Esophagus muscularis mucosa (tissue), 4 donors: Measurements from ENCODE around the gene LDHA. TPM values are rescaled to one million over a fixed set of nuclear protein-coding genes. Genes with fewer than 3 reads are reported as not detected.

Source experiments
- DNase-seq: peaks from one replicate; pipeline ENCODE4 v3.0.0-alpha.2; 2017; ENCODE audit errors: extremely low spot score
- H3K27ac ChIP-seq, 4 donors: fragments of 200-600 bp; sonication (generic); replicated peaks in 1 of 4; 1 replicate in 3 of 4; 2 replicates in 1 of 4; pipeline ENCODE4 v1.5.1; 2016 to 2019; ENCODE audit warnings: mild to moderate bottlenecking in 1 of 4
- H3K27me3 ChIP-seq, 4 donors: fragments of 200-600 bp; sonication (generic); one replicate each; pipeline versions ENCODE4 v1.5.1 to v1.6.0; 2016 to 2019
- H3K36me3 ChIP-seq, 4 donors: fragments of 200-600 bp; sonication (generic); one replicate each; pipeline ENCODE4 v1.5.1; 2016 to 2019
- H3K4me1 ChIP-seq, 4 donors: fragments of 200-600 bp; sonication (generic); one replicate each; pipeline ENCODE4 v1.5.1; 2016 to 2019
- H3K4me3 ChIP-seq, 4 donors: fragments of 200-600 bp; sonication (generic); 1 replicate in 2 of 4; 2 replicates in 2 of 4; pipeline ENCODE4 v1.5.1; 2016 to 2019; ENCODE audit warnings: mild to moderate bottlenecking in 4 of 4, moderate library complexity in 1 of 4
- H3K9me3 ChIP-seq, 4 donors: fragments of 200-600 bp; sonication (generic); 1 replicate in 3 of 4; 2 replicates in 1 of 4; pipeline ENCODE4 v1.5.1; 2016 to 2019
- EP300 ChIP-seq: sonication (generic); formaldehyde crosslinking; IDR thresholded peaks from one replicate; pipeline ENCODE4 v1.6.1; 2017; ENCODE audit warnings: antibody characterized with exemption
- POLR2A ChIP-seq: fragments of 450-650 bp; IDR thresholded peaks from one replicate; pipeline ENCODE4 v1.6.1; 2017; ENCODE audit warnings: antibody characterized with exemption, moderate library complexity, mild to moderate bottlenecking, low read depth
- POLR2AphosphoS5 ChIP-seq, 2 donors: sonication (generic); formaldehyde crosslinking; IDR thresholded peaks; one replicate each; pipeline ENCODE4 v1.6.1; 2017; ENCODE audit warnings: antibody characterized with exemption in 2 of 2
- WGBS: methylation state at CpG from one replicate; pipeline ENCODE4 v1.1.5; 2018; 5-methylcytosine and 5-hydroxymethylcytosine counted together
- intact Hi-C: fragments of 100-400 bp; cut with DNase I; formaldehyde crosslinking; loops from one replicate; pipeline ENCODE4 v1.15.1; 2023
- small RNA-seq, 3 donors: library from RNA; depleted of rRNA; stranded (forward); fragments of <200 nt; gene quantifications; one replicate each; pipeline ENCODE3, GENCODE V24; 2016
- total RNA-seq, 4 donors: library from RNA; depleted of rRNA; stranded (reverse); fragments of >200 nt; gene quantifications; one replicate each; pipeline versions ENCODE4 v1.1.0 to v1.2.1, GENCODE V29; 2016
- TF ChIP-seq, protein P1 (sequence below), 3 experiments: fragments of 200-600 bp in 2 of 3; fragments of 450-650 bp in 1 of 3; sonication (generic) in 2 of 3; IDR thresholded peaks; one replicate each; pipeline ENCODE4 v1.5.1; 2017 to 2019; ENCODE audit warnings: antibody characterized with exemption in 3 of 3, mild to moderate bottlenecking in 2 of 3, moderate library complexity in 1 of 3

LDHA gene
- total RNA-seq, 4 donors from 2014 or later = 399 to 523 (median 446) TPM

DNA sequence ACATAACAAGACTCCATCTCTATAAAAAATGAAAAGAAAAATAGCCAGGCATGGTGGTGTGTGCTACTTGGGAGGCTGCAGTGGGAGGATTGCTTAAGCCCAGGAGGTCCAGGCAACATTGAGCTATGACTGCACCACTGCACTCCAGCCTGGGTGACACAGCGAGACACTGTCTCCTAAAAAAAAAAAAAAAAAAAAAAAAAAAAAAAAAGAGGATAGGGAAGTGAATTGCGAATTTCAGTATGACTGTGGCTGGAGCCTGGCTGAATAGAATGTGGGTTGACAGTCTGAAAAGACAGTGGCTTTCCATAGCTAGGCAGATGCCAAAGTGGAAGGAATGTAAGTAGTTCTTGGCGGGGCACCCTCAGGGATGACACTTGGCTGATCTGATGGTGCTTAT lies 54.9 kb downstream of the LDHA start:
- no peaks in the 10 kb centered on the region for H3K4me1 ChIP-seq
- no peaks in the 10 kb centered on the region for H3K27me3 ChIP-seq
- intact Hi-C loops = no loop called here
- no peak overlapping the region for H3K4me3 ChIP-seq
- no peak overlapping the region for H3K27ac ChIP-seq
- no peaks in the 10 kb centered on the region for H3K36me3 ChIP-seq
- DNase-seq = no peak
- H3K9me3 ChIP-seq = no peaks in the 10 kb centered on the region
- WGBS = 91% methylated on average over 3 of the region's 3 CpGs
- TF ChIP-seq, protein P1, sequence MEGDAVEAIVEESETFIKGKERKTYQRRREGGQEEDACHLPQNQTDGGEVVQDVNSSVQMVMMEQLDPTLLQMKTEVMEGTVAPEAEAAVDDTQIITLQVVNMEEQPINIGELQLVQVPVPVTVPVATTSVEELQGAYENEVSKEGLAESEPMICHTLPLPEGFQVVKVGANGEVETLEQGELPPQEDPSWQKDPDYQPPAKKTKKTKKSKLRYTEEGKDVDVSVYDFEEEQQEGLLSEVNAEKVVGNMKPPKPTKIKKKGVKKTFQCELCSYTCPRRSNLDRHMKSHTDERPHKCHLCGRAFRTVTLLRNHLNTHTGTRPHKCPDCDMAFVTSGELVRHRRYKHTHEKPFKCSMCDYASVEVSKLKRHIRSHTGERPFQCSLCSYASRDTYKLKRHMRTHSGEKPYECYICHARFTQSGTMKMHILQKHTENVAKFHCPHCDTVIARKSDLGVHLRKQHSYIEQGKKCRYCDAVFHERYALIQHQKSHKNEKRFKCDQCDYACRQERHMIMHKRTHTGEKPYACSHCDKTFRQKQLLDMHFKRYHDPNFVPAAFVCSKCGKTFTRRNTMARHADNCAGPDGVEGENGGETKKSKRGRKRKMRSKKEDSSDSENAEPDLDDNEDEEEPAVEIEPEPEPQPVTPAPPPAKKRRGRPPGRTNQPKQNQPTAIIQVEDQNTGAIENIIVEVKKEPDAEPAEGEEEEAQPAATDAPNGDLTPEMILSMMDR (IDR thresholded peaks at IDR 0.05) = no peak
- no peak for TF ChIP-seq EP300
- TF ChIP-seq POLR2AphosphoS5 (IDR thresholded peaks at IDR 0.05) = no peak
- TF ChIP-seq POLR2A = no peak

DNA sequence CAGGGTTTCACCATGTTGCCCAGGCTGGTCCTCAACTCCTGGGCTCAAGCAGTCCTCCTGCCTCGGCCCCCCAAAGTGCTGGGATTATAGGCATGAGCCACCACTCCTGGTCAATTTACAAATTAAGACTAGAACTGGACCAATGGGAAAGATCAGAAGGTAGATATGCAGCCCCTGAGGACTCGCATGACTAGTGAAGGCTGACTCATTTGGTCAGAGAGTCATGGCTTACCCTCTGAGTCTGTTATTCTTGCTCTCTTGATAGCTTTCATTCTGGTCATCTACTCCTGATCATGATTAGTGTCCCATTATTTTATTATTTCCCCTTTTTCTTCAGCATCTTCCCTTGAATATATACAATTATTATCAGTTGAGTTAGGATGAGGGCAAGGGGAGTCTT lies 58.6 kb downstream of the LDHA start:
- TF ChIP-seq POLR2A (no peak), POLR2AphosphoS5 (IDR thresholded peaks at IDR 0.05) (no peak), EP300 (no peak)
- TF ChIP-seq, protein P1 (IDR thresholded peaks at IDR 0.05) = no peak
- Histone ChIP-seq H3K36me3 (no peaks in the 10 kb centered on the region), H3K4me3 (no peak overlapping the region), H3K9me3 (no peaks in the 10 kb centered on the region), H3K27me3 (peaks cover 0 to 10% (median 3%) of the 10 kb centered on the region in 4 donors), H3K4me1 (no peaks in the 10 kb centered on the region), H3K27ac (no peak overlapping the region)
- DNase-seq = no peak
- 82% methylated on average over 2 of the region's 2 CpGs for WGBS
- intact Hi-C loops = no loop called here

DNA sequence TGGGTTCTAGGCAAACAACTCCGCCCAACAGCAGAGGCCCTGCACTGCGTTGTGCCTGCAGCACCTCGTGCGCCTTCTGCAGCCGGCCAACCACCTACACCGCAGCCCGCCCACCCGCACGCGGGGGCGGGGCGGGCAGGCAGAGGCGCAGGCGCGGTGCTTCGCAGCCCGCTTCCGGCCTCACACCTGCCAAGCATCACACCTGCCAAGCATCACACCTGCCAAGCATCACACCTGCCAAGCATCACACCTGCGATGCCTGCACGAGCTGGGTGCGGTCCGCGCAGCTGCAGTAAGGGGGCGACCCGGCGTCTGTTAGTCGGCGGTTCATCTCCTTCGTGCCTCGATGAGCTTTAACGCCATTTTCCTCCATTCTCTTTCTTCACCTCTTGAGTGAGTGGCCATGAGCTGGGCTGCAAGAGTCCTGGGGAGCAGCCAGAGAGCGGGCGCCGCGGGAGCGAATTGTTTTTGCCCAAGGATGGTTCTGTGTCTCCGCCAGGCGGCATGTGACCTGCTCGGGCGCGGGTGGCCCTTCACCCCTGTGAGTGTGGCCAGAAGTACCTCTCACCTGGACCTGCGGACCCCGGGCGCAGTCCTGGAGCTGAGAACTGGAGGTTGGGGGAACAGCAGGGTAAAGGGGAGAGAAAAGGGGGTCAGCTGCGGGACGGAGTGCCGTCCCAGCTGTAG lies 61.5 kb downstream of the LDHA start, which contains the start of gene LDHAL6A:
TSS of gene LDHAL6A (plus strand) at position 171 of the 687 bp plus-strand sequence. CDS start 825 bp downstream, outside the sequence.
- Histone ChIP-seq H3K27me3 (peaks cover 0 to 10% (median 3%) of the 10 kb centered on the region in 4 donors), H3K36me3 (no peaks in the 10 kb centered on the region), H3K4me3 (no peak within 1 kb of the TSS), H3K9me3 (no peaks in the 10 kb centered on the region), H3K27ac (no peak within 1 kb of the TSS), H3K4me1 (no peaks in the 10 kb centered on the region)
- TF ChIP-seq EP300 (no peak), POLR2A (no peak), POLR2AphosphoS5 (IDR thresholded peaks at IDR 0.05) (no peak)
- DNase-seq = no peak
- WGBS = 73% methylated on average over 32 of the region's 47 CpGs
- intact Hi-C loops = no loop called here

DNA sequence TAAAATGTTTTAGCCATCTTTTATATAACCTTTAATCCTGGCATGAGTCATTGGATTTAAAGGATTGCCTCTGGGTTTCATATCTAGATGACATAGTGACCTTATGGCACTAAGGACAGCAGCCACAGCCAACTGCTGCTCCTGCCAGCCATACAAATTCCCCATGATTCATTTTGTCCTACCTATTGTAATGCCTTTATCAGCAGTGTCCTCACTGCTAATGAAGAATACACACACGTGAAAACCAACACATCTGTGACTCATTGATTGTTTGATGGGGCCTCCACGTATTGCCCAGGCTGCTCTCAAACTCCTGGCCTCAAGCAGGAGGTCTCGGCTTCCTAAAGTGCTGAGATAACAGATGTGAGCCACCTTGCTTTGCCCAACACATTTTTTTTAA lies 63.1 kb downstream of the LDHA start:
- no peak for DNase-seq
- intact Hi-C loops = no loop called here
- Histone ChIP-seq H3K27me3 (peaks cover 0 to 10% (median 3%) of the 10 kb centered on the region in 4 donors), H3K27ac (no peak overlapping the region), H3K4me3 (no peak overlapping the region), H3K36me3 (no peaks in the 10 kb centered on the region), H3K9me3 (no peaks in the 10 kb centered on the region), H3K4me1 (no peaks in the 10 kb centered on the region)
- TF ChIP-seq EP300 (no peak), POLR2AphosphoS5 (IDR thresholded peaks at IDR 0.05) (no peak), POLR2A (no peak)
- TF ChIP-seq, protein P1 (IDR thresholded peaks at IDR 0.05) = no peak
- 62% methylated on average over 3 of the region's 3 CpGs for WGBS

Small RNA genes within 50 kb of the gene (small RNA-seq; reads per million reads assigned to genes)
- gene MIR3159 = 0.08 to 0.19 (median 0.17) reads per million in 3 donors

Other genes starting within 250 kb of the LDHA start
- not detected for gene MRGPRX4, start 221.7 kb upstream of the LDHA start, total RNA-seq
- gene SAA4, start 157.8 kb upstream of the LDHA start, total RNA-seq = not detected
- gene SAA2, start 145.9 kb upstream of the LDHA start, total RNA-seq = under 1 TPM in 1 of 4 donors, not detected in 3; 0.34 TPM
- gene SAA1, start 128.3 kb upstream of the LDHA start, total RNA-seq = 1 to 10 TPM in 3 of 4 donors, under 1 TPM in 1; 0.75 to 3.3 (median 1.2) TPM
- 10 to 100 TPM; 17.0 to 24.5 (median 18.6) TPM for gene HPS5, start 72.4 kb upstream of the LDHA start, total RNA-seq
- 10 to 100 TPM; 40.3 to 56.7 (median 48.3) TPM for gene GTF2H1, start 72.0 kb upstream of the LDHA start, total RNA-seq
- gene LDHC, start 17.8 kb downstream of the LDHA start, total RNA-seq = not detected
- gene LDHAL6A, start 61.3 kb downstream of the LDHA start, total RNA-seq = not detected
- gene TSG101, start 132.4 kb downstream of the LDHA start, total RNA-seq = 10 to 100 TPM; 60.1 to 93.2 (median 80.5) TPM
- gene UEVLD, start 194.2 kb downstream of the LDHA start, total RNA-seq = 10 to 100 TPM; 28.7 to 39.1 (median 29.6) TPM
- gene MISFA, start 205.2 kb downstream of the LDHA start, total RNA-seq = 1 to 10 TPM in 1 of 4 donors, not detected in 3; 7.1 TPM
- 10 to 100 TPM in 3 of 4 donors, 1 to 10 TPM in 1; 9.6 to 32.1 (median 18.1) TPM for gene SPTY2D1, start 239.8 kb downstream of the LDHA start, total RNA-seq